GM12865 (cell line): ENCODE data around the gene RNF14.
"Not testable (repeated sequence)": the region's sequence is repeated elsewhere in the genome, so short reads cannot be mapped to it uniquely, and the experiment has no call there.

Experiments
- DNase-seq: peaks from one replicate; pipeline ENCODE4 v3.0.0; 2010; ENCODE audit warnings: low read depth
- H3K4me3 ChIP-seq: 2 replicates; pipeline ENCODE4 v1.5.1; 2011; ENCODE audit warnings: mild to moderate bottlenecking, low read depth, low read length, control low read depth
- CTCF ChIP-seq: IDR thresholded peaks from 2 replicates; pipeline ENCODE4 v1.5.1; 2011; ENCODE audit warnings: low read length, control low read depth, low read depth, inconsistent platforms; ENCODE audit not compliant: insufficient read depth; ENCODE audit errors: missing control alignments

Gene RNF14

DNA sequence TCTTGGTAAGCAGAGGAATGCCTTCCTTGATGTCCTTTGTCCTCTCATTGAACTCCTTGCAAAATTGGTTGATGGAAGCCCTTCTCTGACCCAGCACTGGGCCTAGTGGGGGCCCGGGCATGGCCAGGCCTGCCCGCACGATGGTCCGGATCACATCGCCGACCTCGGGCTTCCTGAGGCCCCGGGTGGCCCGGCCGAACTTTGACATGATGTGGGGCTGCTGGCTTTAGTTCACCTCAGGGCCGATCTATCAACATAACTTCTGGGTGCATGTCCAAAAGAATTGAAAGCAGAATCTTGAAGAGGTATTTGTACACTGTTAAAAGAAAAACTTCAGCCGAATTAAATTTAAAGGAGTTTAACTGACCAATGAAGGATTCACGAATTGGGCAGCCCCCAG lies 68.0 kb downstream of the RNF14 start:
- no peak for TF ChIP-seq CTCF
- H3K4me3 ChIP-seq = no peak overlapping the region
- no peak for DNase-seq

GRCh38 chr5:142037599-142037998 lies 68.7 kb downstream of the RNF14 start:
- not testable (repeated sequence) for DNase-seq, H3K4me3 ChIP-seq

- no peak for TF ChIP-seq CTCF
- no peak overlapping the region for H3K4me3 ChIP-seq
- DNase-seq = no peak
Observed at GRCh38 chr5:142038735-142039134, 69.8 kb downstream of the RNF14 start.
